Neural cell (in vitro differentiated cells): Measurements from ENCODE around the gene KBTBD13.
"Not testable (repeated sequence)": the region's sequence is repeated elsewhere in the genome, so short reads cannot be mapped to it uniquely, and the experiment has no call there.

Experiments
- CTCF ChIP-seq: fragments of 450-650 bp; IDR thresholded peaks from 2 replicates; pipeline ENCODE4 v1.5.1; 2014; ENCODE audit warnings: antibody characterized with exemption, mild to moderate bottlenecking, moderate library complexity; ENCODE audit not compliant: poor library complexity, severe bottlenecking
- REST ChIP-seq: IDR thresholded peaks from 2 replicates; pipeline ENCODE4 v1.6.1; 2012; ENCODE audit warnings: borderline replicate concordance

- TF ChIP-seq CTCF, REST: not testable (repeated sequence)
Observed at GRCh38 chr15:65075607-65076395, 745 bp upstream of the KBTBD13 start.
